ENCODE measurements around the gene SLC25A29. TPM values are rescaled to one million over a fixed set of nuclear protein-coding genes. Genes with fewer than 3 reads are reported as not detected.
"Not testable (repeated sequence)": the region's sequence is repeated elsewhere in the genome, so short reads cannot be mapped to it uniquely, and the experiment has no call there.

SLC25A29 gene
- total and polyA plus RNA-seq, 8 donors: 56.0 to 105 (median 80.5) TPM

DNA sequence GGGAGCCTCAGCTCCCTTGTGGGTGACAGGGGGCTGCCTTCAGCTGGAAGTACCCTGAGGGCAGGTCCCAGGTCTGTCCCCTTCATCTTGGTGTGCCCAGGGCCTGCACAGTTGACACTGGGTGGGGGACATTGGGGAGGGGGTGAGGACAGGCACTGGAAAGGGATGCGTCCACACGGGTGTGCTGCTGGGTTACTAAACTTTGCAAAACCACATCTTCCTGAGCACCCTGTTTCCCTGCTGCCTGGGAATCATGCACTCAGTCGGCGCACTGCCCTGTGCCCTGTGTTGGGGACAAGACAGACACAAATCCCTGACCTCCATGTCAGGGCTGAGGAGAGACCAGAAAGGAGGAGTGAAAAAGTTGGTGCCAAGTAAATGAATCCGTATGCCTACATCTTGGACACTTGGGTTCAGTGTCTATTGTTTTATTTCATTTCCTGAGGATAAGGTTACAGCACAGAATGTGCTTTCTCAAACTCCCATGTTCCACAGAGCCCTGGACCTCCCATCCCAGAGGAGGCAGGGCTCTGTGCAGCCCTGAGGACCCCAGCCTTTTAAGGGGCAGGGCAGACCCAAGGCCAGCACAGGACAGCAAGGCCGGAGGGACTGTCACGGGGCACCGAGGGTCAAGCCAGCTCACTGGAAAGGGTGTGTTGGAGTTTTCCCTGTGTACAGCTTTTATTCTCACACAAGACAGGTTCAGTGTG is 2.9 kb upstream of the SLC25A29 start:
- DNase-seq (no peak), ATAC-seq (no peak)
- intact Hi-C loops (cut with DNase I): no loop called here
- Histone ChIP-seq H3K4me3 (no peak overlapping the region), H3K4me1 (peaks cover 21 to 60% of the 10 kb centered on the region in 2 donors), H3K36me3 (no peaks in the 10 kb centered on the region), H3K27me3 (no peaks in the 10 kb centered on the region), H3K9me3 (no peaks in the 10 kb centered on the region), H3K27ac (no peak overlapping the region)
- TF ChIP-seq, protein P1, sequence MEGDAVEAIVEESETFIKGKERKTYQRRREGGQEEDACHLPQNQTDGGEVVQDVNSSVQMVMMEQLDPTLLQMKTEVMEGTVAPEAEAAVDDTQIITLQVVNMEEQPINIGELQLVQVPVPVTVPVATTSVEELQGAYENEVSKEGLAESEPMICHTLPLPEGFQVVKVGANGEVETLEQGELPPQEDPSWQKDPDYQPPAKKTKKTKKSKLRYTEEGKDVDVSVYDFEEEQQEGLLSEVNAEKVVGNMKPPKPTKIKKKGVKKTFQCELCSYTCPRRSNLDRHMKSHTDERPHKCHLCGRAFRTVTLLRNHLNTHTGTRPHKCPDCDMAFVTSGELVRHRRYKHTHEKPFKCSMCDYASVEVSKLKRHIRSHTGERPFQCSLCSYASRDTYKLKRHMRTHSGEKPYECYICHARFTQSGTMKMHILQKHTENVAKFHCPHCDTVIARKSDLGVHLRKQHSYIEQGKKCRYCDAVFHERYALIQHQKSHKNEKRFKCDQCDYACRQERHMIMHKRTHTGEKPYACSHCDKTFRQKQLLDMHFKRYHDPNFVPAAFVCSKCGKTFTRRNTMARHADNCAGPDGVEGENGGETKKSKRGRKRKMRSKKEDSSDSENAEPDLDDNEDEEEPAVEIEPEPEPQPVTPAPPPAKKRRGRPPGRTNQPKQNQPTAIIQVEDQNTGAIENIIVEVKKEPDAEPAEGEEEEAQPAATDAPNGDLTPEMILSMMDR (IDR thresholded peaks at IDR 0.05): no peak

DNA sequence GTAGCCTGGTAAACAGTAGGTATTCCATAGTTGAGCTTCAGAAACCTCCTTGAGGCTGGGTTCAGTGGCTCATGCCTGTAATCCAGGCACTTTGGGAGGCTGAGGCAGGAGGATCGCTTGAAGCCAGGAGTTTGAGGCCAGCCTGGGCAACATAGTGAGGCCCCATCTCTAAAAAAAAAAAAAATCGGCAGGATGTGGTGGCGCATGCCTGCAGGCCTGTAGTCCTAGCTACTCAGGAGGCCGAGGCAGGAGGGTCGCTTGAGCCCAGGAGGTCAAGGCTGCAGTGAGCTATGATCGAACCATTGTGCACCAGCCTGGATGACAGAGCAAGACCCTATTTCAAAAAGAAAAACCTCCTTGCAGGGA is 2.2 kb upstream of the SLC25A29 start:
- DNase-seq; H3K27ac ChIP-seq; intact Hi-C loops (cut with DNase I); H3K4me3 ChIP-seq; H3K27me3 ChIP-seq; H3K9me3 ChIP-seq; H3K36me3 ChIP-seq; ATAC-seq: not testable (repeated sequence)
- H3K4me1 ChIP-seq: peaks cover 24 to 67% of the 10 kb centered on the region in 2 donors

DNA sequence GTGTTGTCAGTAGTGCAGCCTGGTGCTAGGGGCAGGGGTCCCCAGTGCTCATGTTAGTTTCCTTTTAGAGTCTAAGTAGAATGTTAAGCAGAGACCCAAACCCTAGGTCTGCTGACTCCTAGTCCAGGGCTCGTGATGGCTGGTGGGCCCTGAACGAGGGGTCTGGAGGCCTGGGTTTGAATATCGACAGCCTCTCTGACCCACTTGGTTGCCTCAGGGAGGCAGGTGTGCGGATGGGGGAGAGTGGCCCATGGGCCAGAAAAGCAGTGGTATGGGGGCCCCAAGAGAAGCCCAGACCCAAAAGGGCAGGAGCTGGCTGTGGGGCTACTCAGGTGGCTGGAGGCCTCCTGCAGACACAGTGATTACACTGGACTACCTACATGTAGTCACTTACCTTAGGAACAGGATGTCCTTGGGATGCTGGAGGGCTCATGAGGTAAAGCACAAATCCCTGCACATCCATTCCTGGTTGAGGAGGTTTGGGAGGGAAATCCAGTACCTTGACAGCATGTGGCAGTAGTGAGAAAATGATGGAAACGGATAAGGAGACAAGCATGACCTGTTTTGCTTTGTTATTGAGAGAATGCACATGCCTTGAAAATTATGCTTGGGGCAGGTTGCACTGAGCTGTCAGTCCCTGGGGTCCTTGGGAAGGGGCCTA is 1.7 kb upstream of the SLC25A29 start:
- Histone ChIP-seq H3K4me1 (peaks cover 23 to 67% of the 10 kb centered on the region in 2 donors), H3K36me3 (no peaks in the 10 kb centered on the region), H3K4me3 (peak overlapping the region in 1 of 2 donors; percentile 92), H3K9me3 (no peaks in the 10 kb centered on the region), H3K27ac (peak overlapping the region in 1 of 2 donors; percentile 76), H3K27me3 (no peaks in the 10 kb centered on the region)
- ATAC-seq (no peak), DNase-seq (no peak)
- intact Hi-C loops (cut with DNase I): no loop called here
- TF ChIP-seq, protein P1 (IDR thresholded peaks at IDR 0.05): no peak

DNA sequence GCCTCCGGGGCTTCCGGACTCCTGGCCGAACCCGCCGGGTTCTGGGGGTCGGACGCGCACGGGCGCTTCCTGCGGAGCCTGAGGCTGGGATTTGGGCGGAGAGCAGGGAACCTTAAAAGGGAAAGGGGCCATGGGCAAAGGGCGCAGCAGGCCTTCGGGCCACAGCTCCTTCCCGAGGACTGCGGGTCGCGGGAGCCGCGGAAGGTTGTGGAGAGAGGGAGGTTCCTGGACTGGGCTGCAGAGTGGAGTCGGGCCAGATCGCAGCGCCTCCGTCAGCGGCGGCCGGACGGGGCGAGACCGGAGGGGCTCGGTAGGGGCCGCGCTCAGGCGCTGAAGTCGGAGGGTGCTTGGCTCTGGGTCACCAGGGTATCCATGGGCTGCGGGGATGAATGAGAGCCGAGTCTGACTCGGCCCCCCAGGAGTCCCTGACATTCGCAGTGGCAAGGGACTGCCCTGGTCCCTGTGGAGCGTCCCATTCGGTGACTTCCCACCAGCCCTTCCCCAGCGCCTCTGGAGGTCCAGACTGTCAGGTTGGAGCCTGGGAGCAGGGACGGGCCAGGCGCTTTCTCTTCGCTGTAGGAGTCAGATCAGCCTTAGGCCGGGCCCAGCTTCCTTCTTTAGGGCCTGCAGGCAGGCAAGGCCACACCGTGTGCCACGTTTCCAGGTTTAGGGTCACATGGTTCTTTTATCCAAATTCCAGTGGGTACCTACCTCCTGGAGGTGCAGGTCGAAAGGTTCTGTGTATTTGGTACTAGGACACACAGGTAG is 938 bp upstream of the SLC25A29 start:
- TF ChIP-seq, protein P1 (IDR thresholded peaks at IDR 0.05): no peak
- no peaks in the 10 kb centered on the region for H3K36me3 ChIP-seq
- ATAC-seq (peak; percentile 20), DNase-seq (peak in 2 of 4 donors; percentile 50 to 80)
- peak overlapping the region; percentile 81 to 92 for H3K4me3 ChIP-seq
- intact Hi-C loops (cut with DNase I): no loop called here
- H3K27me3 ChIP-seq: no peaks in the 10 kb centered on the region
- H3K4me1 ChIP-seq: peaks cover 18 to 64% of the 10 kb centered on the region in 2 donors
- no peaks in the 10 kb centered on the region for H3K9me3 ChIP-seq
- H3K27ac ChIP-seq: peak overlapping the region; percentile 76 to 79

DNA sequence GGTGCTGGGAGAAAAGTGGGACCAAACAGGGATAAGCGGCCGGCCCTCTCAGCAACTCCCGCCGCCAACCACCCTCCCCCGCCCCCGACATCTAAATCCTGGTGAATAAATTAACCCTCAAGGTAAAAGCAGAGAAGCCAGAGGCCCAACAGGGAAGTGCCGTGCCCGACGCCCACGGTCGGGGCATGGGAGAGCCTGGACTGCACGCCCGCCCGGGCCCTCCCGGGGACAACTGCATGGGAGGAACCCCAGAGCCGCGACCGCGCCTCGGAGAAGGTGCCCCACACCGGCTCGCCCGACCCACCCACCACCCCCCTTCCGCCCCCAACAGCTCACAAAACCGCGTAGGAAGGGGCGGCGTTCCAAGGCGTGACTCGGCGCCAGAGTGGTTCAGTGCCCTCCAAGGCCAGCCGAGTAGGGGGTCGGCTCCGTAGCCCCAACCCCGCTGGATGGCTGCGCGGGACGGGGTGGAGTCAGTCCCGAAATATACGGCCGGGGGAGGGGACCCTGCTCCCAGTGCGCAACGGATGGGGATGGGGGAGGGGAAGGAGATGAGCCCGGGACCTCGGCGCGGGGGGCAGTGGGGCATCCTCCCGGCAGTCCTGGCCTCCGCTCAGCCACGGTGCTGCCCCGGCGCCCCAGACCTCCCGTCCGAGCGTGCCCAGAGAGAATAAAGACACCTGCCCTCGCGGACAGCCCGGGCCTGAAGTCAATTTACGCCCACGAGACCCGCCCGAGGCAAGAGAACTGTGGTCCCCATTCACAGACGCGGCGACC is 732 bp downstream of the SLC25A29 start:
- peak overlapping the region; percentile 81 to 92 for H3K4me3 ChIP-seq
- intact Hi-C loops (cut with DNase I): no loop called here
- DNase-seq (peak in 2 of 4 donors; percentile 52 to 90), ATAC-seq (peak; percentile 8)
- H3K9me3 ChIP-seq: no peaks in the 10 kb centered on the region
- H3K27ac ChIP-seq: peak overlapping the region; percentile 64 to 67
- H3K27me3 ChIP-seq: no peaks in the 10 kb centered on the region
- peaks cover 18 to 57% of the 10 kb centered on the region in 2 donors for H3K4me1 ChIP-seq
- TF ChIP-seq, protein P1 (IDR thresholded peaks at IDR 0.05): no peak
- H3K36me3 ChIP-seq: no peaks in the 10 kb centered on the region

All from left lung (tissue), 10 donors.